SU-DHL-6 (cell line): Measurements from ENCODE around the gene SLC6A11.

Experiments used
- H2AFZ ChIP-seq: fragments of 200-600 bp; sonication (generic); 2 replicates; pipeline ENCODE4 v1.6.1; 2014; ENCODE audit warnings: low read depth, mild to moderate bottlenecking, moderate library complexity, mixed read lengths, antibody characterized with exemption, low read length; ENCODE audit not compliant: severe bottlenecking
- H3F3A ChIP-seq: fragments of 200-600 bp; shearing (Covaris generic); 2 replicates; pipeline ENCODE4 v1.6.0; 2016; ENCODE audit warnings: antibody characterized with exemption, mild to moderate bottlenecking; ENCODE audit not compliant: insufficient read depth
- H3K27ac ChIP-seq: fragments of 200-600 bp; sonication (generic); 2 replicates; pipeline ENCODE4 v1.5.1; 2016; ENCODE audit warnings: low read depth, mild to moderate bottlenecking, low read length, moderate library complexity, mixed read lengths
- H3K27me3 ChIP-seq: fragments of 200-600 bp; sonication (generic), shearing (Covaris generic); 2 replicates; pipeline ENCODE4 v1.6.0; 2014; ENCODE audit warnings: mild to moderate bottlenecking, low read length
- H3K36me3 ChIP-seq: fragments of 200-600 bp; sonication (generic); 2 replicates; pipeline ENCODE4 v1.6.1; 2014; ENCODE audit warnings: mild to moderate bottlenecking, low read length, mixed read lengths
- H3K4me2 ChIP-seq: fragments of 300-600, 200-600 bp; shearing (Covaris generic), sonication (generic); 2 replicates; pipeline ENCODE4 v1.6.0; 2014; ENCODE audit warnings: low read length, low read depth, mild to moderate bottlenecking; ENCODE audit not compliant: poor library complexity, severe bottlenecking
- H3K4me3 ChIP-seq: fragments of 200-600 bp; sonication (generic); 2 replicates; pipeline ENCODE4 v1.5.1; 2014; ENCODE audit warnings: antibody characterized with exemption, low read length, mild to moderate bottlenecking, mixed read lengths; ENCODE audit not compliant: insufficient read depth, poor library complexity, severe bottlenecking
- H3K79me2 ChIP-seq: fragments of 200-600 bp; sonication (generic); 2 replicates; pipeline ENCODE4 v1.6.1; 2014; ENCODE audit warnings: mild to moderate bottlenecking, low read length, moderate library complexity; ENCODE audit not compliant: insufficient read depth
- H3K9ac ChIP-seq: fragments of 200-600 bp; sonication (generic); 2 replicates; pipeline ENCODE4 v1.7.0; 2014; ENCODE audit warnings: mild to moderate bottlenecking, low read length
- H3K9me2 ChIP-seq: fragments of 200-600 bp; sonication (generic); replicated peaks from 2 replicates; pipeline ENCODE4 v1.6.1; 2014; ENCODE audit warnings: low read length; ENCODE audit not compliant: insufficient read depth
- H3K9me3 ChIP-seq: fragments of 200-600 bp; sonication (generic); 2 replicates; pipeline ENCODE4 v1.6.1; 2014; ENCODE audit warnings: low read length, mixed read lengths; ENCODE audit not compliant: insufficient read depth
- H4K20me1 ChIP-seq: fragments of 200-600 bp; sonication (generic); 2 replicates; pipeline ENCODE4 v1.6.1; 2014; ENCODE audit warnings: low read depth, mild to moderate bottlenecking, antibody characterized with exemption, low read length, moderate library complexity, mixed read lengths
- CTCF ChIP-seq: fragments of 200-600 bp; sonication (generic); IDR thresholded peaks from one replicate; pipeline ENCODE4 v1.5.1; 2017; ENCODE audit warnings: antibody characterized with exemption, mild to moderate bottlenecking, low read length, moderate library complexity; ENCODE audit not compliant: insufficient read depth, poor library complexity, severe bottlenecking
- EZH2phosphoT487 ChIP-seq: fragments of 200-600 bp; sonication (generic), shearing (Covaris generic); conservative IDR thresholded peaks from 2 replicates; pipeline ENCODE4 v1.6.1; 2018; ENCODE audit warnings: mild to moderate bottlenecking, antibody characterized with exemption, low read length, moderate library complexity, mixed read lengths

SLC6A11 gene

GRCh38 chr3:10867384-10867783, 51.4 kb downstream of the SLC6A11 start:
- Histone ChIP-seq H4K20me1 (no peaks in the 10 kb centered on the region), H3F3A (no peaks in the 10 kb centered on the region), H3K4me2 (no peak overlapping the region)

GRCh38 chr3:10869460-10869859, 53.4 kb downstream of the SLC6A11 start:
- no peak overlapping the region for H3K9ac ChIP-seq
- no peaks in the 10 kb centered on the region for H3K79me2 ChIP-seq
- no peak overlapping the region for H3K4me2 ChIP-seq
- no peaks in the 10 kb centered on the region for H3K9me3 ChIP-seq
- H3K36me3 ChIP-seq = no peaks in the 10 kb centered on the region
- no peak for TF ChIP-seq CTCF
- no peak for TF ChIP-seq EZH2phosphoT487
- H3K4me3 ChIP-seq = no peak overlapping the region
- H3F3A ChIP-seq = no peaks in the 10 kb centered on the region
- no peak overlapping the region for H2AFZ ChIP-seq
- H3K27me3 ChIP-seq = no peaks in the 10 kb centered on the region
- no peak overlapping the region for H3K27ac ChIP-seq
- H3K9me2 ChIP-seq = no peaks in the 10 kb centered on the region
- H4K20me1 ChIP-seq = no peaks in the 10 kb centered on the region

More at GRCh38 chr3:10867384-10867783, 51.4 kb downstream of the SLC6A11 start:
- Histone ChIP-seq H3K79me2 (no peaks in the 10 kb centered on the region), H3K27ac (no peak overlapping the region), H3K27me3 (no peaks in the 10 kb centered on the region), H3K36me3 (no peaks in the 10 kb centered on the region), H2AFZ (no peak overlapping the region), H3K9me3 (no peaks in the 10 kb centered on the region), H3K9me2 (no peaks in the 10 kb centered on the region), H3K4me3 (no peak overlapping the region), H3K9ac (no peak overlapping the region)
- no peak for TF ChIP-seq CTCF
- TF ChIP-seq EZH2phosphoT487 = no peak

- Histone ChIP-seq H3K9ac (no peak overlapping the region), H3K27ac (no peak overlapping the region), H2AFZ (no peak overlapping the region), H3F3A (no peaks in the 10 kb centered on the region), H3K9me2 (no peaks in the 10 kb centered on the region), H3K4me2 (no peak overlapping the region), H3K36me3 (no peaks in the 10 kb centered on the region), H4K20me1 (no peaks in the 10 kb centered on the region), H3K4me3 (no peak overlapping the region), H3K79me2 (no peaks in the 10 kb centered on the region), H3K9me3 (no peaks in the 10 kb centered on the region), H3K27me3 (no peaks in the 10 kb centered on the region)
- TF ChIP-seq EZH2phosphoT487 (no peak), CTCF (no peak)
Observed at GRCh38 chr3:10870296-10870695, 54.3 kb downstream of the SLC6A11 start.
